IMR-90 (cell line): ENCODE measurements around the gene GPR35. TPM values are rescaled to one million over a fixed set of nuclear protein-coding genes. Genes with fewer than 3 reads are reported as not detected.

ENCODE experiments used
- microRNA-seq, 2 experiments: library from miRNA; stranded (forward) in 1 of 2; unstranded in 1 of 2; fragments of 10-50 nt in 1 of 2; fragments of <30 nt in 1 of 2; gene quantifications in 1 of 2; microRNA quantifications in 1 of 2; one replicate each; pipeline versions ENCODE3 to v1.1.0; 2013 to 2020; ENCODE audit not compliant: insufficient read depth in 1 of 2, insufficient read length in 1 of 2, unreplicated experiment in 1 of 2
- polyA plus RNA-seq, 3 experiments: library from polyadenylated mRNA; depleted of rRNA; stranded (reverse); fragments of >200 nt; gene quantifications; 2 replicates each; pipeline ENCODE4 v1.2.3, GENCODE V29; 2012; ENCODE audit warnings: low replicate concordance in 1 of 3
- small RNA-seq, 5 experiments: library from RNA; depleted of rRNA; stranded (forward); fragments of <200 nt; gene quantifications; one replicate each; pipeline ENCODE3, GENCODE V24; 2012
- total RNA-seq: library from RNA; depleted of rRNA; stranded (reverse); fragments of >200 nt; gene quantifications from 2 replicates; pipeline ENCODE4 v1.2.3, GENCODE V29; 2012; rRNA removed

Gene GPR35
- total and polyA plus RNA-seq, 2 of the 4 experiments (the other 2 are of a cell fraction): 0.31 TPM; not detected in 1

Small RNA genes within 50 kb of the gene (microRNA-seq; reads per million reads assigned to microRNA genes)
- not detected for gene AC011298.3 (ENCODE audit: insufficient read depth, insufficient read length)

Small RNA genes within 50 kb of the gene (small RNA-seq; reads per million reads assigned to genes)
- gene AC011298.3: 0 reads per million in 5 experiments

Other genes starting within 250 kb of the GPR35 start
- gene GPC1, start 189.8 kb upstream of the GPR35 start, total RNA-seq: 16.0 and 18.6 TPM in 2 replicates
- gene GPC1, start 189.8 kb upstream of the GPR35 start, polyA plus RNA-seq (2012; rRNA removed): 211 and 222 TPM in 2 replicates
- gene ANKMY1, start 67.5 kb upstream of the GPR35 start, total RNA-seq: 2.9 and 3.3 TPM in 2 replicates
- 4.1 and 5.5 TPM in 2 replicates for gene ANKMY1, start 67.5 kb upstream of the GPR35 start, polyA plus RNA-seq (2012; rRNA removed)
- gene DUSP28, start 65.1 kb upstream of the GPR35 start, total RNA-seq: 1.1 and 2.5 TPM in 2 replicates
- gene DUSP28, start 65.1 kb upstream of the GPR35 start, polyA plus RNA-seq (2012; rRNA removed): 3.3 TPM in 2 replicates
- gene RNPEPL1, start 57.0 kb upstream of the GPR35 start, total RNA-seq: 3.8 and 3.9 TPM in 2 replicates
- gene RNPEPL1, start 57.0 kb upstream of the GPR35 start, polyA plus RNA-seq (2012; rRNA removed): 15.9 and 18.7 TPM in 2 replicates
- gene CAPN10, start 38.7 kb upstream of the GPR35 start, total RNA-seq: 5.6 and 6.3 TPM in 2 replicates
- 20.9 and 27.4 TPM in 2 replicates for gene CAPN10, start 38.7 kb upstream of the GPR35 start, polyA plus RNA-seq (2012; rRNA removed)
- gene AQP12B, start 57.4 kb downstream of the GPR35 start, total RNA-seq: not detected in 2 replicates
- not detected in 2 replicates for gene AQP12B, start 57.4 kb downstream of the GPR35 start, polyA plus RNA-seq (2012; rRNA removed)
- gene AQP12A, start 66.4 kb downstream of the GPR35 start, total RNA-seq: not detected in 2 replicates
- not detected in 2 replicates for gene AQP12A, start 66.4 kb downstream of the GPR35 start, polyA plus RNA-seq (2012; rRNA removed)
- gene KIF1A, start 194.7 kb downstream of the GPR35 start, total RNA-seq: under 0.01 TPM in 1 of 2 replicates, not detected in the other
- not detected in 2 replicates for gene KIF1A, start 194.7 kb downstream of the GPR35 start, polyA plus RNA-seq (2012; rRNA removed)
- not detected in 2 replicates for gene AGXT, start 243.3 kb downstream of the GPR35 start, total RNA-seq
- not detected in 2 replicates for gene AGXT, start 243.3 kb downstream of the GPR35 start, polyA plus RNA-seq (2012; rRNA removed)